ES-I3 (cell line): ENCODE data around the gene BLOC1S3.

Experiments used
- H3K36me3 ChIP-seq: 2 replicates; pipeline ENCODE4 v1.6.1; 2013; ENCODE audit warnings: mild to moderate bottlenecking, low read length, control low read depth, moderate library complexity; ENCODE audit not compliant: insufficient read depth
- H3K4me1 ChIP-seq: 2 replicates; pipeline ENCODE4 v1.6.1; 2013; ENCODE audit warnings: mild to moderate bottlenecking, control low read depth, low read length; ENCODE audit not compliant: insufficient read depth
- H3K9ac ChIP-seq: 2 replicates; pipeline ENCODE4 v1.6.1; 2013; ENCODE audit warnings: low read depth, mild to moderate bottlenecking, low read length, moderate library complexity
- H3K9me3 ChIP-seq: 2 replicates; pipeline ENCODE4 v1.6.1; 2013; ENCODE audit warnings: mild to moderate bottlenecking, low read length, moderate library complexity; ENCODE audit not compliant: control insufficient read depth, insufficient read depth

Gene BLOC1S3

DNA sequence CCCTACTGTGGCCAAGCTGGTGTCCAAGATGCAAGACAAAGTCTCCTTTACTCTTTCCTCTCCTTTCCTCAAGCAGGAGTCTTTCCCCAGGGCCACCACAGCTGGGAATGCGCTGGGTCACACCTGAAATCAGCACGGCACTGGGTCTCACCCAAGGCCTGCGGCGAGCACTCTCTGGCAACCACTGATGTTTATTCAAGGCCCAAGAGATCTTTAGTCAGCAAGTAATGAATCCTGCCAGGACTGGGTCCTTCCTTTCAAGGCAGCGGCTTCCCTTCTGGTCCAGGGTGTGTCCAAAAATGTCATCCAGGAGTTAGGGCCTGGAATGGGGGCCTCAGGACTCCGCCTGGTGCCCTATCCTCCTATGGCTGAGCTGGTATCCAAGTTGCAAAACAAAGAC is 24.1 kb downstream of the BLOC1S3 start:
- Histone ChIP-seq H3K9me3 (no peaks in the 10 kb centered on the region), H3K4me1 (no peaks in the 10 kb centered on the region)

GRCh38 chr19:45205810-45206209 is 27.2 kb downstream of the BLOC1S3 start:
- Histone ChIP-seq H3K4me1 (no peaks in the 10 kb centered on the region), H3K9ac (no peak overlapping the region), H3K9me3 (no peaks in the 10 kb centered on the region), H3K36me3 (no peaks in the 10 kb centered on the region)

More for the DNA sequence above, 24.1 kb downstream of the BLOC1S3 start:
- Histone ChIP-seq H3K36me3 (no peaks in the 10 kb centered on the region), H3K9ac (no peak overlapping the region)

- Histone ChIP-seq H3K4me1 (no peaks in the 10 kb centered on the region), H3K36me3 (no peaks in the 10 kb centered on the region), H3K9me3 (no peaks in the 10 kb centered on the region), H3K9ac (no peak overlapping the region)
Observed at GRCh38 chr19:45206328-45206727, 27.7 kb downstream of the BLOC1S3 start.

DNA sequence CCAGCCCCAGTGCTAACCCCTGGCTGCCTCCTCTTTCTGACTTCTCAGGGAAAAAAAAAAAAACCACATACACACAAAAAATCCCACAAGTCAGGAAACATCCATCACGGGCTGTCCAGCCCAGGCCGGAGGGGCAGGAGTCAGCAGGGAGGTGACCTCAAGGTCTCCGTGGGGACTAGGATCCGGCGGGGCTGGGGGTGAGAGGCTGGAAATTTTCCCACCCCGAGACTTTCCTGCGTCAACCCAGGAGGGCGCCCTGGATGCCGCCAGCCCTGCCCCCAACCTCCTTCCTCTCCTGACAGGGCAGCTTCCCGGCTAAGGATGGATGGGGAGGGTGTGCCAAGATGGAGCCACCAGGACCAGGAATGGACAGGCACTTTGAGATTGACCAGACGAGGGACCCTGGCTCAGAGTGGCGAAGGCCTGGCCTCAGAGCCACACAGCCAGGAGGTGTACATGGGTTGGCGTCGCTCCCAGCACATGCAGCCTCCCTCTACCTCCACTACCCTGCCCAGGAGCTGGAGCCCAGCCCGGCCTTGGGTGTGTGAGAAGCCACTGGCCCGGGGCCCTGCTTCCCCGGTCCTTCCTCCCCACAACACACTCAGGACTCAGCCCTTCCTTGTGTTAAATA is 33.3 kb downstream of the BLOC1S3 start:
- Histone ChIP-seq H3K36me3 (no peaks in the 10 kb centered on the region), H3K9me3 (no peaks in the 10 kb centered on the region), H3K9ac (no peak overlapping the region), H3K4me1 (peaks cover 4% of the 10 kb centered on the region; the same call in 1 of the 2 replicates)

GRCh38 chr19:45213031-45213430 is 34.4 kb downstream of the BLOC1S3 start:
- no peaks in the 10 kb centered on the region for H3K36me3 ChIP-seq
- H3K4me1 ChIP-seq, result peaks cover 4% of the 10 kb centered on the region; the same call in 1 of the 2 replicates
- H3K9me3 ChIP-seq, result no peaks in the 10 kb centered on the region
- no peak overlapping the region for H3K9ac ChIP-seq

GRCh38 chr19:45215391-45216191 is 37.0 kb downstream of the BLOC1S3 start:
- peaks cover 7% of the 10 kb centered on the region; the same call in 1 of the 2 replicates for H3K4me1 ChIP-seq
- no peaks in the 10 kb centered on the region for H3K36me3 ChIP-seq
- peak overlapping the region; percentile 46; the same call in 1 of the 2 replicates for H3K9ac ChIP-seq
- H3K9me3 ChIP-seq, result no peaks in the 10 kb centered on the region

- Histone ChIP-seq H3K4me1 (peaks cover 7% of the 10 kb centered on the region; the same call in 1 of the 2 replicates), H3K9me3 (no peaks in the 10 kb centered on the region), H3K36me3 (no peaks in the 10 kb centered on the region), H3K9ac (no peak overlapping the region)
Observed at GRCh38 chr19:45216667-45217066, 38.1 kb downstream of the BLOC1S3 start.

- H3K9ac ChIP-seq, result peak overlapping the region; percentile 57
- H3K4me1 ChIP-seq, result peaks cover 7% of the 10 kb centered on the region; the same call in 1 of the 2 replicates
- H3K9me3 ChIP-seq, result no peaks in the 10 kb centered on the region
- H3K36me3 ChIP-seq, result no peaks in the 10 kb centered on the region
Observed at GRCh38 chr19:45217193-45217956, 38.8 kb downstream of the BLOC1S3 start.

DNA sequence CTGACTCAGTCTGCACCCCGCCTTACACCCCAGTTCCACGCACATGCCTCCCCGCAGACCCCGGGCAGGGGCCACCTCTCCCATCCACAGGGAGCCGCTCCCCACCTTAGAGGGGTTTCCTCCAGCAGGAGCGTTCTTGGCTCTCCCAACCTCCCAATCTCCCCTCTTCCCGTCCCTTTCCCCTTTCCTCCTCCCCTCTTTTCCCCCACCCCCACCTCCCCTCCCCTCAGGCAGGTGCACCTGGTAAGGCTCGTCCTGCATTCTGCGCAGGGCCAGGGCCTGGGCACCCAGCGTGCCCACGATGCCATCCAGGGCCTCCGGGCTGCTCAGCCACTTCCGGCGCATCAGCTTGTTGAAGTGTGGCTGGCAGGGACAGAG is 39.4 kb downstream of the BLOC1S3 start:
- H3K4me1 ChIP-seq, result peaks cover 7% of the 10 kb centered on the region; the same call in 1 of the 2 replicates
- peak overlapping the region; percentile 57 for H3K9ac ChIP-seq
- H3K36me3 ChIP-seq, result no peaks in the 10 kb centered on the region
- H3K9me3 ChIP-seq, result no peaks in the 10 kb centered on the region

- Histone ChIP-seq H3K36me3 (no peaks in the 10 kb centered on the region), H3K9me3 (no peaks in the 10 kb centered on the region)
Observed at GRCh38 chr19:45218426-45218825, 39.8 kb downstream of the BLOC1S3 start.

DNA sequence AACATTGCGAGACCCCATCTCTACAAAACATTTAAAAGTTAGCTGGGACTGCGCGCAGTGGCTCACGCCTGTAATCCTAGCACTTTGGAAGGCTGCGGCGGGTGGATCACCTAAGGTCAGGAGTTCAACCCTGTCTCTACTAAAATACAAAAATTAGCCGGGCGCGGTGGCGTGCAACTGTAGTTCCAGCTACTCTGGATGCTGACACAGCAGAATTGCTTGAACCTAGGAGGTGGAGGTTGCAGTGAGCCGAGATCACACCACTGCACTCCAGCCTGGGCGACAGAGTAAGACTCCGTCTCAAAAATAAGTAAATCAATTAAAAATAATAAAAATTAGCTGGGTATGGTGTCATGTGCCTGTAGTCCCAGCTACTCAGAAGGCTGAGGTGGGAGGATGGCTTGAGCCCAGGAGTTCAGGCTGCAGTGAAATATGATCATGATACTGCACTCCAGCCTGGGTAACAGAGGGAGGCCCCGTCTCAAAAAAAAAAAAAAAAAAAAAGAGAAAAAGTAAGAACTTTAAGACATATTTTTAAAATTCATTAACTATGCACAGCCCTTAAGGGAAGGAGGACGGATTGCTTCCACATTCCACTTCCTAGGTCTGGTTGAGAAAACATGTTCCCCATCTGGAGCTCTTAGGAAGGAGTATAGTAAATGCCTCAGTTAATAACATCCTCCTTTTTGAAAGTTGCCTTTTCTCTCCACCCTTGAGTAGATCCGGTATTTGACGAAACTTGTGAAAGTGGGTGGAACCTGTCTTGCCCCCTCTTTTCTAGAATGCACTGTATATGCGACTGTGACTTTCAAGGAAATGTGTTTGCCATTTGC is 40.5 kb downstream of the BLOC1S3 start:
- Histone ChIP-seq H3K9me3 (no peaks in the 10 kb centered on the region), H3K9ac (no peak overlapping the region)

More at GRCh38 chr19:45218426-45218825, 39.8 kb downstream of the BLOC1S3 start:
- peak overlapping the region; percentile 29; the same call in 1 of the 2 replicates for H3K9ac ChIP-seq
- H3K4me1 ChIP-seq, result peaks cover 7% of the 10 kb centered on the region; the same call in 1 of the 2 replicates

GRCh38 chr19:45222724-45223123 is 44.1 kb downstream of the BLOC1S3 start:
- Histone ChIP-seq H3K9me3 (no peaks in the 10 kb centered on the region), H3K36me3 (no peaks in the 10 kb centered on the region), H3K4me1 (peaks cover 3% of the 10 kb centered on the region; the same call in 1 of the 2 replicates), H3K9ac (no peak overlapping the region)

More for the DNA sequence above, 40.5 kb downstream of the BLOC1S3 start:
- no peaks in the 10 kb centered on the region for H3K36me3 ChIP-seq
- peaks cover 7% of the 10 kb centered on the region; the same call in 1 of the 2 replicates for H3K4me1 ChIP-seq

DNA sequence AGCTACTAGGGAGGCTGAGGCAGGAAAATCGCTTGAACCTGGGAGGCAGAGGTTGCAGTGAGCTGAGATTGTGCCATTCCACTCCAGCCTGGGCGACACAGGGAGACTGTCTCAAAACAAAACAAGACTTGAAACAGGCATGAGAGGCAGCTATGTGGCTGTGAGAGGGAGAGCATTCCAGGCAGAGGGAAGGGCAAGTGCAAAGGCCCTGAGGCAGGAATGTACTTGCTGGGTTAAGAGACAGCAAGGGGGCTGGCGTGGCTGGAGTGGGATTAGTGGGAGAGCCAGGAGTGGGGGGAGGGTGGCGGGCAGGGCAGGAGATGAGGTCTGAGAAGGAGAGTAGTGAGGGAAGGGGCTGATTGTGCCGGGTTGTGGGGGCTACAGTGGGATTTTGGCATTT is 45.3 kb downstream of the BLOC1S3 start:
- Histone ChIP-seq H3K9ac (no peak overlapping the region), H3K4me1 (peaks cover 3% of the 10 kb centered on the region; the same call in 1 of the 2 replicates), H3K36me3 (no peaks in the 10 kb centered on the region), H3K9me3 (no peaks in the 10 kb centered on the region)
